Right atrium auricular region (tissue), 2 donors: ENCODE measurements around the gene KDM8. TPM values are rescaled to one million over a fixed set of nuclear protein-coding genes. Genes with fewer than 3 reads are reported as not detected.

Experiments
- DNase-seq: peaks from one replicate; pipeline ENCODE4 v3.0.0-alpha.2; 2019; ENCODE audit warnings: low spot score
- H3K27ac ChIP-seq, 2 donors: fragments of 200-600 bp; sonication (generic); 1 replicate in 1 of 2; 2 replicates in 1 of 2; pipeline ENCODE4 v1.5.1; 2016 to 2019
- H3K27me3 ChIP-seq, 2 donors: fragments of 200-600 bp; sonication (generic); one replicate each; pipeline versions ENCODE4 v1.5.1 to v1.6.0; 2017 to 2019
- H3K36me3 ChIP-seq: fragments of 200-600 bp; sonication (generic); one replicate; pipeline ENCODE4 v1.5.1; 2016
- H3K4me1 ChIP-seq, 2 donors: fragments of 200-600 bp; sonication (generic); one replicate each; pipeline versions ENCODE4 v1.5.1 to v1.6.0; 2017 to 2019
- H3K4me3 ChIP-seq, 2 donors: fragments of 200-600 bp; sonication (generic); 1 replicate in 1 of 2; 2 replicates in 1 of 2; pipeline ENCODE4 v1.5.1; 2017 to 2019; ENCODE audit warnings: mild to moderate bottlenecking in 1 of 2, moderate library complexity in 1 of 2
- H3K9me3 ChIP-seq, 2 donors: fragments of 200-600 bp; sonication (generic); one replicate each; pipeline ENCODE4 v1.5.1; 2019
- total RNA-seq, 2 donors: library from RNA; depleted of rRNA; stranded (reverse); fragments of >200 nt; gene quantifications; one replicate each; pipeline ENCODE4 v1.1.0, GENCODE V29; 2016
- TF ChIP-seq, protein P1 (sequence below), 2 donors: fragments of 200-600 bp; sonication (generic); IDR thresholded peaks; one replicate each; pipeline ENCODE4 v1.5.1; 2019; ENCODE audit warnings: antibody characterized with exemption in 2 of 2

KDM8 gene
- 1 to 10 TPM; 2.9 to 3.8 TPM for total RNA-seq

DNA sequence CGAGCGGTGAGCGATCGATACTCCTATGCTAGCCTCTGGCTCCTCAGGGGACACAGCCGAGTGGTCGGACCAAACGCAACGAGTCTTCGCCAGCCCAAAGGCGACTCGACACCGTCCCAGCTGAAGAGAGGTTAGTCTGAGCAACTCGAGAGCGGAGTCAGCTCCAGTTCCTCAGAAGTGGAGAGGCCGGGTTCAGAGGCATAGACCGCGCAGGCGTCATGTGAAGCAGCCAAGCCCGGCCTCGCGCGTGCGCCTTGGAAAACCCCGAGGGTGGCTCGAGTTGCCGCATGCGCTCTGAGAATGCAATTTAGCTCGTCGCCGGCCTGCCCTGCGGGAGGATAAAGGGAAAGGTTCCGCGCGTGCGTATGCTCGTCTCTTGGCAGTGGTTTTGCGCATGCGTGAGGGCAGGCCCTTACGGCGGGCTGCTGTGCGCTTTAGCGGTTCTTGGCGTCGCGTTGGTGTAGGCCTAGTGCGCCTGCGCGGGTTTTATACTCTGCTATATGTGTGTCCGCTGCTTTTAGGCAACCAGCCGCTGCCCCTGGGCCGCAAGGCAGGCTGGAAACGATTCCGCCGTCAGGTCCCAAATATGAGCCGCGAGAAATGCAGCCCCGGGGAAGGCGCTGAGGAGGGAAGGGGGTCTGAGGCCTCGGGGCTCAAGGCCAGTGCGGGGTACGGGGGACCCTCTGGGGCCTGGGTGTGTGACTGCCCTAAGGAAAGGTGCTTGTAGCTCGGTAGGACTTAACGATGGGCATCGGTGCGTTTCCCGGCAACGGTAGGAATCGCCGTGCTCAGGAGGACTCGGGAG lies at the start of gene KDM8:
Gene KDM8, plus strand, starts transcription at position 20 of the 805 bp plus-strand sequence. CDS start 6,598 bp downstream, outside the sequence.
- peak; percentile 99 for DNase-seq

GRCh38 chr16:27154705-27155521 lies 48.4 kb upstream of the KDM8 start:
- Histone ChIP-seq H3K36me3 (no peaks in the 10 kb centered on the region), H3K4me3 (no peak overlapping the region), H3K9me3 (no peaks in the 10 kb centered on the region), H3K27ac (no peak overlapping the region), H3K4me1 (peaks cover 0 to 4% of the 10 kb centered on the region in 2 donors), H3K27me3 (no peaks in the 10 kb centered on the region)
- TF ChIP-seq, protein P1, sequence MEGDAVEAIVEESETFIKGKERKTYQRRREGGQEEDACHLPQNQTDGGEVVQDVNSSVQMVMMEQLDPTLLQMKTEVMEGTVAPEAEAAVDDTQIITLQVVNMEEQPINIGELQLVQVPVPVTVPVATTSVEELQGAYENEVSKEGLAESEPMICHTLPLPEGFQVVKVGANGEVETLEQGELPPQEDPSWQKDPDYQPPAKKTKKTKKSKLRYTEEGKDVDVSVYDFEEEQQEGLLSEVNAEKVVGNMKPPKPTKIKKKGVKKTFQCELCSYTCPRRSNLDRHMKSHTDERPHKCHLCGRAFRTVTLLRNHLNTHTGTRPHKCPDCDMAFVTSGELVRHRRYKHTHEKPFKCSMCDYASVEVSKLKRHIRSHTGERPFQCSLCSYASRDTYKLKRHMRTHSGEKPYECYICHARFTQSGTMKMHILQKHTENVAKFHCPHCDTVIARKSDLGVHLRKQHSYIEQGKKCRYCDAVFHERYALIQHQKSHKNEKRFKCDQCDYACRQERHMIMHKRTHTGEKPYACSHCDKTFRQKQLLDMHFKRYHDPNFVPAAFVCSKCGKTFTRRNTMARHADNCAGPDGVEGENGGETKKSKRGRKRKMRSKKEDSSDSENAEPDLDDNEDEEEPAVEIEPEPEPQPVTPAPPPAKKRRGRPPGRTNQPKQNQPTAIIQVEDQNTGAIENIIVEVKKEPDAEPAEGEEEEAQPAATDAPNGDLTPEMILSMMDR (IDR thresholded peaks at IDR 0.05): peak; percentile 97 to 98
- DNase-seq: no peak

More for the DNA sequence above, at the start of gene KDM8:
- TF ChIP-seq, protein P1 (IDR thresholded peaks at IDR 0.05): no peak
- Histone ChIP-seq H3K36me3 (no peaks in the 10 kb centered on the region), H3K4me3 (peak within 1 kb of the TSS; percentile 65 to 67), H3K27ac (peak within 1 kb of the TSS; percentile 96 to 97), H3K9me3 (no peaks in the 10 kb centered on the region), H3K4me1 (peaks cover 0 to 17% of the 10 kb centered on the region in 2 donors), H3K27me3 (no peaks in the 10 kb centered on the region)

DNA sequence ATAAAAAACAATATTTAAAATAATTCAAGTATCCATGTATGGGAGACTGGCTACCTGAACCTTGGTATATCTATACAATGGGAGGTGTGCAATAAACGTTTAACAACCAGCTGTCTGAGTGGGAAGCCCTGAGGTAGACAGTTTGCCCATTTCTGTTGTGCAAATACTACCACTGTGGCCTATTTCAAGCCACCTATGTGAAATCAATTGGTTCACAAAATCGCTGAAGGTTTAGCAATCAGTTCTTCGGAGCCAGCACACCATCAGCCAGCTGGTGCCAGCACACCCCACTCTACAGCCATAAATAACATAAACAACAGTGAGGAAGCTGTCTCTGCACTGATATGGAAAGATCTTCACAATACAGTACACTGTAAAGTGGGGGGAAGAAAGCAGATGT lies 46.7 kb upstream of the KDM8 start:
- no peak overlapping the region for H3K27ac ChIP-seq
- H3K4me3 ChIP-seq: no peak overlapping the region
- no peaks in the 10 kb centered on the region for H3K27me3 ChIP-seq
- DNase-seq: no peak
- no peaks in the 10 kb centered on the region for H3K9me3 ChIP-seq
- peaks cover 0 to 4% of the 10 kb centered on the region in 2 donors for H3K4me1 ChIP-seq
- H3K36me3 ChIP-seq: no peaks in the 10 kb centered on the region
- TF ChIP-seq, protein P1 (IDR thresholded peaks at IDR 0.05): no peak

DNA sequence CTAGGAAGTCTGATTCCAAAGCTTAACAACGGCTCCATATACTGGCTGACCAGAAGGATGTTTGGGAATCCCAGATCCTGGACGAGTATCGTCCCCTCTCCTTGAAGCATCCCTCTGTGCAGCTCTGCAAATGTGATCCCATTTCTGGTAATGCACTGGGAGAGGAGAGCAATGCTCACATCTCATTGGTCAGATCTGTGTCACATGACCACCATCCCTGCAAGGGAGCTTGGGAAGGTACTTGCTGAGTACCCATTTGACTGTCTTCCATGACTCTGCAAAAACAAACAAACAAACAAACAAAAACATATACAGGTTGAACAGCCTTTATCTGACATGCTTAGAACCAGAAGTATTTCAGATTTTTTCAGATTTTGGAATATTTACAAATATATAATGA lies 41.9 kb upstream of the KDM8 start:
- H3K36me3 ChIP-seq: no peaks in the 10 kb centered on the region
- no peak overlapping the region for H3K27ac ChIP-seq
- H3K4me1 ChIP-seq: no peaks in the 10 kb centered on the region
- DNase-seq: no peak
- no peak overlapping the region for H3K4me3 ChIP-seq
- TF ChIP-seq, protein P1 (IDR thresholded peaks at IDR 0.05): no peak
- H3K27me3 ChIP-seq: no peaks in the 10 kb centered on the region
- peaks cover 0 to 24% of the 10 kb centered on the region in 2 donors for H3K9me3 ChIP-seq

GRCh38 chr16:27164352-27164751 lies 39.0 kb upstream of the KDM8 start:
- peaks cover 0 to 24% of the 10 kb centered on the region in 2 donors for H3K9me3 ChIP-seq
- no peaks in the 10 kb centered on the region for H3K36me3 ChIP-seq
- no peaks in the 10 kb centered on the region for H3K27me3 ChIP-seq
- DNase-seq: no peak
- no peak overlapping the region for H3K4me3 ChIP-seq
- TF ChIP-seq, protein P1 (IDR thresholded peaks at IDR 0.05): no peak
- H3K27ac ChIP-seq: no peak overlapping the region
- H3K4me1 ChIP-seq: no peaks in the 10 kb centered on the region
